Transverse colon (tissue), 4 donors: ENCODE results near the gene WSCD2. TPM values are rescaled to one million over a fixed set of nuclear protein-coding genes. Genes with fewer than 3 reads are reported as not detected.

ENCODE experiments used
- DNase-seq: peaks from one replicate; pipeline ENCODE4 v3.0.0-alpha.2; 2019
- H3K27ac ChIP-seq, 4 donors: fragments of 200-600 bp; sonication (generic); 2 replicates each; pipeline ENCODE4 v1.5.1; 2016 to 2018; ENCODE audit warnings: inconsistent platforms in 4 of 4
- H3K27me3 ChIP-seq: fragments of 200-600 bp; sonication (generic); 2 replicates; pipeline ENCODE4 v1.5.1; 2017; ENCODE audit warnings: inconsistent platforms
- H3K36me3 ChIP-seq, 4 donors: fragments of 200-600 bp; sonication (generic); 2 replicates each; pipeline ENCODE4 v1.5.1; 2017 to 2019; ENCODE audit warnings: inconsistent platforms in 4 of 4
- H3K4me1 ChIP-seq, 4 donors: fragments of 200-600 bp; sonication (generic); 2 replicates each; pipeline ENCODE4 v1.5.1; 2017 to 2020; ENCODE audit warnings: inconsistent platforms in 4 of 4
- H3K4me3 ChIP-seq, 4 donors: fragments of 200-600 bp; sonication (generic); 1 replicate in 1 of 4; 2 replicates in 3 of 4; pipeline versions ENCODE4 v1.5.1 to v1.6.1; 2017 to 2019; ENCODE audit warnings: inconsistent platforms in 4 of 4
- H3K9me3 ChIP-seq, 2 donors: fragments of 200-600 bp; sonication (generic); 2 replicates each; pipeline ENCODE4 v1.5.1; 2017 to 2019; ENCODE audit warnings: inconsistent platforms in 2 of 2
- CTCF ChIP-seq, 5 experiments: fragments of 200-600 bp in 3 of 5; fragments of 450-650 bp in 2 of 5; sonication (generic) in 3 of 5; IDR thresholded peaks; 1 replicate in 2 of 5; 2 replicates in 3 of 5; pipeline ENCODE4 v1.5.1; 2016 to 2017; ENCODE audit warnings: antibody characterized with exemption in 5 of 5, inconsistent platforms in 3 of 5, mild to moderate bottlenecking in 2 of 5, moderate library complexity in 1 of 5
- EP300 ChIP-seq: sonication (generic); formaldehyde crosslinking; IDR thresholded peaks from one replicate; pipeline ENCODE4 v1.6.1; 2017; ENCODE audit warnings: antibody characterized with exemption, low read depth
- POLR2A ChIP-seq: fragments of 450-650 bp; IDR thresholded peaks from one replicate; pipeline ENCODE4 v1.6.1; 2016; ENCODE audit warnings: antibody characterized with exemption, mild to moderate bottlenecking, moderate library complexity
- POLR2AphosphoS5 ChIP-seq, 3 donors: sonication (generic); formaldehyde crosslinking; IDR thresholded peaks; one replicate each; pipeline ENCODE4 v1.6.1; 2016; ENCODE audit warnings: antibody characterized with exemption in 3 of 3
- WGBS, 2 donors: methylation state at CpG; one replicate each; pipeline ENCODE4 v1.1.5; 2018; ENCODE audit warnings: low coverage in 1 of 2; 5-methylcytosine and 5-hydroxymethylcytosine counted together
- in situ Hi-C, 4 donors: fragments of 200-750 bp; cut with MboI; loops; one replicate each; pipeline versions ENCODE4 v1.15.0 to v1.15.1; 2017; ENCODE audit warnings: low sequenced_read_pairs in 3 of 4, low pct_ligation_motif_present in 1 of 4, low pct_unique_long_range_greater_than_20kb in 1 of 4
- intact Hi-C: fragments of 100-400 bp; cut with DNase I; formaldehyde crosslinking; loops from one replicate; pipeline ENCODE4 v1.15.1; 2023; ENCODE audit warnings: low total_unique reads
- total RNA-seq, 4 donors: library from RNA; depleted of rRNA; stranded (reverse); fragments of >200 nt; gene quantifications; one replicate each; pipeline ENCODE4 v1.1.0, GENCODE V29; 2016

WSCD2 gene
- total RNA-seq, 4 donors from 2014 or later = 0.16 to 46.6 (median 1.1) TPM; not detected in 1

GRCh38 chr12:108136697-108137096, 7.6 kb downstream of the WSCD2 start:
- Histone ChIP-seq H3K36me3 (no peaks in the 10 kb centered on the region), H3K27ac (no peak overlapping the region), H3K9me3 (no peaks in the 10 kb centered on the region), H3K27me3 (no peaks in the 10 kb centered on the region), H3K4me3 (no peak overlapping the region), H3K4me1 (no peaks in the 10 kb centered on the region)
- in situ Hi-C loops (no loop called here), intact Hi-C loops (no loop called here)
- WGBS, 2 donors = 75% methylated on average over 6 of the region's 6 CpGs; no CpG with 5 or more reads in 1 of the 2 donors
- TF ChIP-seq CTCF (IDR thresholded peaks at IDR 0.05) (no peak), EP300 (no peak), POLR2A (no peak), POLR2AphosphoS5 (IDR thresholded peaks at IDR 0.05) (no peak)
- DNase-seq = no peak

GRCh38 chr12:108139454-108139853, 10.4 kb downstream of the WSCD2 start:
- no peaks in the 10 kb centered on the region for H3K9me3 ChIP-seq
- DNase-seq = no peak
- no peak overlapping the region for H3K4me3 ChIP-seq
- no peaks in the 10 kb centered on the region for H3K4me1 ChIP-seq
- 96% methylated on average over 2 of the region's 2 CpGs; no CpG with 5 or more reads in 1 of the 2 donors for WGBS, 2 donors
- no peak for TF ChIP-seq POLR2AphosphoS5 (IDR thresholded peaks at IDR 0.05)
- no peak for TF ChIP-seq POLR2A
- no peak for TF ChIP-seq CTCF (IDR thresholded peaks at IDR 0.05)
- no peak for TF ChIP-seq EP300
- no peak overlapping the region for H3K27ac ChIP-seq
- H3K27me3 ChIP-seq = no peaks in the 10 kb centered on the region
- intact Hi-C loops (no loop called here), in situ Hi-C loops (no loop called here)
- H3K36me3 ChIP-seq = no peaks in the 10 kb centered on the region

- TF ChIP-seq POLR2A (no peak), EP300 (no peak), POLR2AphosphoS5 (IDR thresholded peaks at IDR 0.05) (no peak), CTCF (IDR thresholded peaks at IDR 0.05) (no peak)
- H3K27ac ChIP-seq = no peak overlapping the region
- WGBS, 2 donors = 70% methylated on average over 5 of the region's 5 CpGs; no CpG with 5 or more reads in 1 of the 2 donors
- H3K9me3 ChIP-seq = no peaks in the 10 kb centered on the region
- H3K4me1 ChIP-seq = no peaks in the 10 kb centered on the region
- intact Hi-C loops = no loop called here
- no peaks in the 10 kb centered on the region for H3K27me3 ChIP-seq
- in situ Hi-C loops = no loop called here
- H3K4me3 ChIP-seq = no peak overlapping the region
- no peak for DNase-seq
- no peaks in the 10 kb centered on the region for H3K36me3 ChIP-seq
These were observed 11.4 kb downstream of the WSCD2 start for GRCh38 chr12:108140501-108140900.

GRCh38 chr12:108141600-108142130, 12.6 kb downstream of the WSCD2 start:
- in situ Hi-C loops = no loop called here
- Histone ChIP-seq H3K9me3 (no peaks in the 10 kb centered on the region), H3K4me1 (no peaks in the 10 kb centered on the region), H3K4me3 (no peak overlapping the region), H3K36me3 (no peaks in the 10 kb centered on the region), H3K27me3 (no peaks in the 10 kb centered on the region), H3K27ac (no peak overlapping the region)
- intact Hi-C loops = no loop called here
- no peak for DNase-seq
- WGBS, 2 donors = 48 to 49% methylated on average over 4 of the region's 4 CpGs
- no peak for TF ChIP-seq POLR2AphosphoS5 (IDR thresholded peaks at IDR 0.05)
- no peak for TF ChIP-seq CTCF (IDR thresholded peaks at IDR 0.05)
- TF ChIP-seq EP300 = no peak
- no peak for TF ChIP-seq POLR2A
